A549 (cell line): ENCODE data around the gene CBY1. TPM values are rescaled to one million over a fixed set of nuclear protein-coding genes. Genes with fewer than 3 reads are reported as not detected.

Experiments used
- ATAC-seq, 2 experiments: fragments of 200-7000 bp in 1 of 2; fragments of >200 bp in 1 of 2; cut with Nextera tagmentation in 1 of 2; cut with Tn5 transposase in 1 of 2; 3 replicates each; pipeline versions ENCODE4 v1.8.0 to v1.9.1; 2018 to 2020; ENCODE audit warnings: mild to moderate bottlenecking in 1 of 2, moderate library complexity in 1 of 2
- CTCF ChIA-PET: fragments of 300-600 bp; sonication (Branson Sonifier 250); formaldehyde crosslinking; extraction: SDS; loops from one replicate; lab custom pipeline; 2021; ENCODE audit warnings: antibody characterized with exemption, inconsistent platforms; lab: Yijun Ruan, JAX
- POLR2A ChIA-PET: fragments of 350-600 bp; formaldehyde crosslinking; extraction: SDS; loops from one replicate; lab custom pipeline; 2021; ENCODE audit warnings: antibody characterized with exemption, inconsistent platforms; lab: Yijun Ruan, JAX
- DNase-seq, 2 experiments: peaks; one replicate each; pipeline versions ENCODE4 v3.0.0 to v3.0.0-alpha.2; 2011 to 2016; ENCODE audit warnings: low read depth in 1 of 2, low spot score in 1 of 2
- FAIRE-seq: peaks from 2 replicates; lab custom pipeline; 2011; peaks lifted over from hg19 to GRCh38; lab: Jason Lieb, UNC
- H3K27ac ChIP-seq, 2 experiments: fragments of >200 bp; sonication (Bioruptor Twin); formaldehyde crosslinking; 3 replicates each; pipeline ENCODE4 v1.5.1; 2016 to 2017
- H3K4me1 ChIP-seq: fragments of >200 bp; sonication (Bioruptor Twin); formaldehyde crosslinking; 3 replicates; pipeline ENCODE4 v1.6.1; 2016
- H3K4me2 ChIP-seq: fragments of >200 bp; sonication (Bioruptor Twin); formaldehyde crosslinking; 3 replicates; pipeline ENCODE4 v1.6.1; 2016
- H3K4me3 ChIP-seq: fragments of >200 bp; sonication (Bioruptor Twin); formaldehyde crosslinking; 3 replicates; pipeline ENCODE4 v1.5.1; 2016
- H3K9me3 ChIP-seq: fragments of >200 bp; sonication (Bioruptor Twin); formaldehyde crosslinking; 3 replicates; pipeline ENCODE4 v1.6.1; 2016
- ATOH8 ChIP-seq: fragments of 250-450 bp; sonication (Bioruptor Pico); IDR thresholded peaks from 2 replicates; pipeline ENCODE4 v1.5.0; 2020; ENCODE audit warnings: low read depth, mild to moderate bottlenecking, moderate library complexity
- CEBPB ChIP-seq, 2 experiments: fragments of >200 bp in 1 of 2; sonication (Bioruptor Twin) in 1 of 2; formaldehyde crosslinking in 1 of 2; IDR thresholded peaks; 2 replicates each; pipeline ENCODE4 v1.6.1; 2012 to 2016
- CHD2 ChIP-seq: fragments of 150-350 bp; IDR thresholded peaks from 2 replicates; pipeline ENCODE4 v1.6.1; 2014; ENCODE audit warnings: low read length; ENCODE audit not compliant: partially characterized antibody
- CHD4 ChIP-seq: fragments of 200-600 bp; sonication (generic); IDR thresholded peaks from 2 replicates; pipeline ENCODE4 v1.6.1; 2016; ENCODE audit warnings: antibody characterized with exemption, mild to moderate bottlenecking, borderline replicate concordance
- E2F6 ChIP-seq: IDR thresholded peaks from 2 replicates; pipeline ENCODE4 v1.6.1; 2012; ENCODE audit warnings: low read depth, borderline replicate concordance
- EP300 ChIP-seq, 2 experiments: fragments of >200 bp; sonication (Bioruptor Twin); formaldehyde crosslinking; IDR thresholded peaks; 2 replicates in 1 of 2; 3 replicates in 1 of 2; pipeline ENCODE4 v1.6.1; 2016 to 2017
- ESRRA ChIP-seq: fragments of 150-350 bp; IDR thresholded peaks from 2 replicates; pipeline ENCODE4 v1.6.1; 2014; ENCODE audit warnings: mild to moderate bottlenecking, low read length, borderline replicate concordance
- HES2 ChIP-seq: fragments of >200 bp; sonication (Bioruptor Twin); formaldehyde crosslinking; IDR thresholded peaks from 2 replicates; pipeline ENCODE4 v1.6.1; 2016
- HEYL ChIP-seq: fragments of 250-450 bp; sonication (Bioruptor Pico); IDR thresholded peaks from 2 replicates; pipeline ENCODE4 v1.8.0; 2021; ENCODE audit warnings: mild to moderate bottlenecking, moderate library complexity
- HOXA7 ChIP-seq: fragments of 250-450 bp; sonication (Bioruptor Pico); IDR thresholded peaks from 2 replicates; pipeline ENCODE4 v1.5.0; 2020; ENCODE audit warnings: mild to moderate bottlenecking, moderate library complexity
- HOXB5 ChIP-seq: fragments of 250-450 bp; sonication (Bioruptor Pico); IDR thresholded peaks from 2 replicates; pipeline ENCODE4 v1.5.0; 2020; ENCODE audit warnings: mild to moderate bottlenecking, moderate library complexity
- JUN ChIP-seq, 2 experiments: fragments of >200 bp; sonication (Bioruptor Twin); formaldehyde crosslinking; IDR thresholded peaks; 2 replicates in 1 of 2; 3 replicates in 1 of 2; pipeline ENCODE4 v1.6.1; 2016 to 2017
- KDM1A ChIP-seq: fragments of 200-600 bp; sonication (generic); IDR thresholded peaks from 2 replicates; pipeline ENCODE4 v1.6.1; 2016; ENCODE audit warnings: low read depth, mild to moderate bottlenecking
- KDM5A ChIP-seq: fragments of 200-600 bp; sonication (generic); IDR thresholded peaks from 2 replicates; pipeline ENCODE4 v1.6.1; 2016; ENCODE audit warnings: antibody characterized with exemption, mild to moderate bottlenecking
- MAX ChIP-seq: IDR thresholded peaks from 2 replicates; pipeline ENCODE4 v1.6.1; 2012
- MAZ ChIP-seq: fragments of 150-350 bp; IDR thresholded peaks from 2 replicates; pipeline ENCODE4 v1.6.1; 2014; ENCODE audit warnings: antibody characterized with exemption, low read depth, low read length, borderline replicate concordance
- MYC ChIP-seq: IDR thresholded peaks from 2 replicates; pipeline ENCODE4 v1.6.1; 2012; ENCODE audit warnings: mild to moderate bottlenecking, inconsistent platforms, low read length, improper control_type of control experiment, borderline replicate concordance
- NFE2L2 ChIP-seq: fragments of 150-350 bp; conservative IDR thresholded peaks from 2 replicates; pipeline ENCODE4 v1.6.1; 2014; ENCODE audit warnings: low read length
- NR3C1 ChIP-seq: fragments of >200 bp; sonication (Bioruptor Twin); formaldehyde crosslinking; IDR thresholded peaks from 3 replicates; pipeline ENCODE4 v1.6.1; 2017
- PHF8 ChIP-seq: fragments of 200-600 bp; sonication (generic); IDR thresholded peaks from 2 replicates; pipeline ENCODE4 v1.6.1; 2016; ENCODE audit warnings: low read depth, mild to moderate bottlenecking, antibody characterized with exemption, moderate library complexity, borderline replicate concordance
- POLR2A ChIP-seq: IDR thresholded peaks from 2 replicates; pipeline ENCODE4 v1.6.1; 2012; ENCODE audit warnings: mild to moderate bottlenecking, low read length
- POLR2AphosphoS2 ChIP-seq: conservative IDR thresholded peaks from 2 replicates; pipeline ENCODE4 v1.6.1; 2012; ENCODE audit warnings: low read length, improper control_type of control experiment, inconsistent platforms
- RAD21 ChIP-seq, 2 experiments: fragments of >200 bp in 1 of 2; sonication (Bioruptor Twin) in 1 of 2; formaldehyde crosslinking in 1 of 2; IDR thresholded peaks in 1 of 2; conservative IDR thresholded peaks in 1 of 2; 2 replicates in 1 of 2; 3 replicates in 1 of 2; pipeline ENCODE4 v1.6.1; 2012 to 2018; ENCODE audit warnings: inconsistent platforms in 1 of 2
- RCOR1 ChIP-seq: fragments of 150-350 bp; IDR thresholded peaks from 2 replicates; pipeline ENCODE4 v1.6.1; 2014; ENCODE audit warnings: antibody characterized with exemption, low read length, low read depth
- REST ChIP-seq: fragments of 200-600 bp; sonication (generic); IDR thresholded peaks from 2 replicates; pipeline ENCODE4 v1.6.1; 2016; ENCODE audit warnings: antibody characterized with exemption, mild to moderate bottlenecking, moderate library complexity
- RNF2 ChIP-seq: fragments of 200-600 bp; sonication (generic); IDR thresholded peaks from 2 replicates; pipeline ENCODE4 v1.6.1; 2016; ENCODE audit warnings: low read depth, mild to moderate bottlenecking, antibody characterized with exemption, moderate library complexity, borderline replicate concordance
- TP53 ChIP-seq: fragments of 250-450 bp; sonication (Bioruptor Pico); IDR thresholded peaks from 2 replicates; pipeline ENCODE4 v1.5.0; 2021; ENCODE audit warnings: mild to moderate bottlenecking, moderate library complexity
- ZC3H11A ChIP-seq: fragments of 450-650 bp; IDR thresholded peaks from 2 replicates; pipeline ENCODE4 v1.6.1; 2014; ENCODE audit warnings: antibody characterized with exemption, mild to moderate bottlenecking
- ZNF302 ChIP-seq: fragments of 250-450 bp; sonication (Bioruptor Pico); IDR thresholded peaks from 2 replicates; pipeline ENCODE4 v1.9.0; 2021; ENCODE audit warnings: inconsistent platforms, mild to moderate bottlenecking, moderate library complexity
- WGBS: methylation state at CpG from one replicate; pipeline ENCODE4 v1.1.6; 2017; ENCODE audit errors: missing lambda C conversion rate; 5-methylcytosine and 5-hydroxymethylcytosine counted together
- polyA plus RNA-seq, 4 experiments: library from polyadenylated mRNA; depleted of rRNA in 3 of 4; stranded (reverse); fragments of >200 nt; fragmentation: RNase III in 1 of 4; extraction: RNeasy Plus Mini Kit Qiagen cat#74134 plus additional on column Dnase treatment in 1 of 4; gene quantifications; 2 replicates in 3 of 4; 3 replicates in 1 of 4; pipeline ENCODE4 v1.2.3, GENCODE V29; 2011 to 2017

The CBY1 gene
- polyA plus RNA-seq, 2 of the 4 experiments (the other 2 are of a cell fraction), result 19.4 to 20.8 TPM

- 0 out of 5 replicates have a peak, but pooled peaks of 1 of the 2 experiments have one; percentile 55 for TF ChIP-seq JUN (IDR thresholded peaks at IDR 0.05)
- TF ChIP-seq CEBPB (IDR thresholded peaks at IDR 0.05), result no peak; a peak in 1 of 4 replicates
- TF ChIP-seq EP300 (IDR thresholded peaks at IDR 0.05), result no peak
- no peak for TF ChIP-seq HOXB5 (CRISPR knock-in tag)
- no peak for TF ChIP-seq ESRRA
- TF ChIP-seq E2F6, result peak; percentile 61; the same call in 1 of the 2 replicates
- TF ChIP-seq POLR2A, result peak; percentile 37; the same call in 1 of the 2 replicates
- no peak for TF ChIP-seq KDM1A
- no peak for TF ChIP-seq ATOH8 (CRISPR knock-in tag)
- TF ChIP-seq TP53 (CRISPR knock-in tag), result no peak
- no peak for TF ChIP-seq REST
- TF ChIP-seq ZC3H11A, result no peak
These were observed 49.0 kb downstream of the CBY1 start, which contains the start of gene GTPBP1 (continued) for GRCh38 chr22:38705235-38706100.

GRCh38 chr22:38706101-38706900, 49.9 kb downstream of the CBY1 start:
- H3K9me3 ChIP-seq, result no peaks in the 10 kb centered on the region
- peaks cover 22% of the 10 kb centered on the region; the same call in 2 of the 3 replicates for H3K4me1 ChIP-seq
- ChIA-PET POLR2A (interaction anchor here (0.9 to 1.7 kb wide), 3 partner anchors 9 to 25 kb away, joined by 3 to 7 read pairs (median 5); partner anchors contain the start of gene TOMM22), CTCF (interaction anchor here (0.7 to 4.0 kb wide), 7 partner anchors 12 to 268 kb away, joined by 3 to 22 read pairs (median 7); partner anchors contain the start of gene TOMM22)
- no peak for FAIRE-seq
- no peak for DNase-seq
- peak overlapping the region; percentile 90 to 97 for H3K27ac ChIP-seq
- WGBS, result 1% methylated on average over 8 of the region's 80 CpGs
- ATAC-seq, result peak; percentile 1 to 13; a peak in 5 of 6 replicates
- H3K4me3 ChIP-seq, result peak overlapping the region; percentile 82
- H3K4me2 ChIP-seq, result peak overlapping the region; percentile 93
- no peak for TF ChIP-seq HES2
- no peak; the same call in none of the 2 replicates for TF ChIP-seq PHF8
- TF ChIP-seq NFE2L2, result no peak
- no peak for TF ChIP-seq HEYL
- TF ChIP-seq CHD2, result no peak
- TF ChIP-seq RNF2, result no peak
- no peak for TF ChIP-seq MYC
- TF ChIP-seq TP53 (CRISPR knock-in tag), result no peak
- no peak for TF ChIP-seq ZC3H11A
- no peak for TF ChIP-seq NR3C1
- TF ChIP-seq RAD21 (conservative IDR thresholded peaks at IDR 0.05 in 1 of 2, IDR thresholded peaks at IDR 0.05 in 1 of 2), result no peak
- no peak for TF ChIP-seq HOXA7
- TF ChIP-seq RCOR1, result no peak
- no peak for TF ChIP-seq ZNF302
- peak; percentile 46; the same call in 1 of the 2 replicates for TF ChIP-seq E2F6
- TF ChIP-seq KDM5A, result 0 out of 2 replicates have a peak, but pooled peaks have one; percentile 30
- TF ChIP-seq CHD4, result no peak
- peak; percentile 57 for TF ChIP-seq MAX
- TF ChIP-seq CEBPB (IDR thresholded peaks at IDR 0.05), result no peak
- no peak for TF ChIP-seq MAZ
- TF ChIP-seq POLR2AphosphoS2, result no peak
- TF ChIP-seq ESRRA, result no peak
